Kidney (tissue), 14 donors: ENCODE data around the gene WAPL. TPM values are rescaled to one million over a fixed set of nuclear protein-coding genes. Genes with fewer than 3 reads are reported as not detected.

Experiments
- DNase-seq, 5 donors: peaks; one replicate each; pipeline ENCODE4 v3.0.0-alpha.2; 2013 to 2020
- FAIRE-seq: peaks from 2 replicates; lab custom pipeline; 2012; peaks lifted over from hg19 to GRCh38; lab: Jason Lieb, UNC
- H3K27ac ChIP-seq, 2 donors: one replicate each; pipeline ENCODE4 v1.7.0; 2013; ENCODE audit warnings: low read depth in 2 of 2, low read length in 2 of 2, inconsistent platforms in 1 of 2
- H3K27me3 ChIP-seq: one replicate; pipeline ENCODE4 v1.7.1; 2013; ENCODE audit warnings: low read length, inconsistent platforms; ENCODE audit not compliant: control insufficient read depth, insufficient read depth
- H3K36me3 ChIP-seq, 3 donors: one replicate each; pipeline versions ENCODE4 v1.7.0 to v1.7.1; 2013; ENCODE audit warnings: low read length in 3 of 3, control low read depth in 1 of 3, inconsistent platforms in 1 of 3; ENCODE audit not compliant: insufficient read depth in 3 of 3, control insufficient read depth in 2 of 3
- H3K4me1 ChIP-seq, 3 donors: one replicate each; pipeline versions ENCODE4 v1.7.0 to v1.7.1; 2013; ENCODE audit warnings: low read length in 3 of 3, inconsistent platforms in 1 of 3, low read depth in 1 of 3; ENCODE audit not compliant: control insufficient read depth in 2 of 3, insufficient read depth in 2 of 3
- H3K4me3 ChIP-seq, 3 donors: one replicate each; pipeline versions ENCODE4 v1.7.0 to v1.8.1; 2013; ENCODE audit warnings: low read length in 3 of 3, control low read depth in 1 of 3, inconsistent platforms in 1 of 3
- H3K9ac ChIP-seq, 3 donors: one replicate each; pipeline versions ENCODE4 v1.7.0 to v1.7.1; 2013; ENCODE audit warnings: low read length in 3 of 3, control low read depth in 1 of 3, inconsistent platforms in 1 of 3
- H3K9me3 ChIP-seq, 3 donors: one replicate each; pipeline versions ENCODE4 v1.7.0 to v1.7.1; 2013; ENCODE audit warnings: low read length in 3 of 3, control low read depth in 1 of 3, inconsistent platforms in 1 of 3; ENCODE audit not compliant: control insufficient read depth in 2 of 3, insufficient read depth in 1 of 3
- intact Hi-C: fragments of 100-400 bp; cut with DNase I; formaldehyde crosslinking; loops from one replicate; pipeline ENCODE4 v1.11.1; 2022
- polyA plus RNA-seq: library from polyadenylated mRNA; stranded (reverse); fragments of 350-450 nt; fragmentation: Illumina TruSeq; extraction: RNeasy Lipid Tissue Mini Kit (QIAGEN cat#74804); gene quantifications from one replicate; pipeline ENCODE4 v1.2.3, GENCODE V29; 2014; ENCODE audit warnings: low read depth, low replicate concordance; ENCODE audit not compliant: insufficient read depth
- total RNA-seq: library from RNA; stranded (reverse); fragmentation: NEBNext Ultra II Directional; extraction: Animal tissue kit (Norgen Biotek cat#: 25700); gene quantifications from one replicate; pipeline ENCODE4 v1.2.1, GENCODE V29; 2021
- TF ChIP-seq, protein P1 (sequence below): IDR thresholded peaks from 3 replicates; pipeline ENCODE4 v1.5.1; 2012; ENCODE audit warnings: mild to moderate bottlenecking, moderate library complexity, borderline replicate concordance; ENCODE audit not compliant: insufficient read depth; ENCODE audit errors: extremely low read depth
- donor health status: control.
- donor health status: control.
- donor health status: control.
- donor health status: control.
- donor health status: control.
- donor health status: DM: yes; HTN: yes; CAD: no.
- donor health status: Normal renal cell carcinoma (clear cell type).

WAPL gene
- total and polyA plus RNA-seq, 2 donors from 2014 or later = 17.6 to 34.7 TPM

DNA sequence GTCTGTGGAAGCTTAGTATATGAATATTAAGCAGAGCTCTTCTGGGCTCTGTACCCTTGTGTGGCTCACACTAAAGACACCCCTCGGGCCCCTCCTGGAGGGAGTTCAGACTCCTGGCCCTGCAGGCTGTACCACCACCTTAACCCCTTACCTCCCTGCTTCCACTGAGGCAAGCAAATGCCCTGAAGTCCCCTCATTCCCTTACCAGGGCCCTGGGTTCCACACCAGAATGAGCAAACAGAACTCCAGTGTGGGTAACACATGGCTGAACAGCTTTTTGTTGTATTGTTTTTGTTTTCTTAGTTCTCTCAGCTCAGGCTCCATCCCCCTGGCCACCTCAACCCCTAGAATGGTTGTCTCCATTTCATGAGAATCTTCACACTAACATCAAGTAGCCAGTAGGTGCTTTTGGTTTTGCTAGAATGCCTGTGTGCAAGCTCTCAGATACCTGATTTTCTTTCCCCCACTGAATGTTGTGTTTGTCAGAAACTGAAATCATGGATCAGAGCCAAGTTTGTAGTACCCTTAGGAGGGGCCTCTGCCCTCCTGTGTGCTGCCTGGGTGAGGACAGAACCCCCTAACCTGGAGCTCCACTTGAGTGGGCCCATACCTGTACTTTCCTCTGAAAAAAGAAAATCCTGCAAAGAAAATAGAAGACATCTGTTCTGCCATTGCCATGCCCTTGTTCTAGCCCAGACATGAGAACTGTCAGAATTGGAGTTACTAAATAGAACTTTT, 2.8 kb upstream of the WAPL start:
- Histone ChIP-seq H3K9me3 (no peaks in the 10 kb centered on the region), H3K27ac (no peak overlapping the region), H3K36me3 (no peaks in the 10 kb centered on the region), H3K4me1 (peaks cover 0 to 10% (median 7%) of the 10 kb centered on the region in 3 donors), H3K27me3 (no peaks in the 10 kb centered on the region), H3K9ac (no peak overlapping the region), H3K4me3 (no peak overlapping the region)
- FAIRE-seq (no peak), DNase-seq (no peak)
- intact Hi-C loops = no loop called here
- TF ChIP-seq, protein P1, sequence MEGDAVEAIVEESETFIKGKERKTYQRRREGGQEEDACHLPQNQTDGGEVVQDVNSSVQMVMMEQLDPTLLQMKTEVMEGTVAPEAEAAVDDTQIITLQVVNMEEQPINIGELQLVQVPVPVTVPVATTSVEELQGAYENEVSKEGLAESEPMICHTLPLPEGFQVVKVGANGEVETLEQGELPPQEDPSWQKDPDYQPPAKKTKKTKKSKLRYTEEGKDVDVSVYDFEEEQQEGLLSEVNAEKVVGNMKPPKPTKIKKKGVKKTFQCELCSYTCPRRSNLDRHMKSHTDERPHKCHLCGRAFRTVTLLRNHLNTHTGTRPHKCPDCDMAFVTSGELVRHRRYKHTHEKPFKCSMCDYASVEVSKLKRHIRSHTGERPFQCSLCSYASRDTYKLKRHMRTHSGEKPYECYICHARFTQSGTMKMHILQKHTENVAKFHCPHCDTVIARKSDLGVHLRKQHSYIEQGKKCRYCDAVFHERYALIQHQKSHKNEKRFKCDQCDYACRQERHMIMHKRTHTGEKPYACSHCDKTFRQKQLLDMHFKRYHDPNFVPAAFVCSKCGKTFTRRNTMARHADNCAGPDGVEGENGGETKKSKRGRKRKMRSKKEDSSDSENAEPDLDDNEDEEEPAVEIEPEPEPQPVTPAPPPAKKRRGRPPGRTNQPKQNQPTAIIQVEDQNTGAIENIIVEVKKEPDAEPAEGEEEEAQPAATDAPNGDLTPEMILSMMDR = no peak

DNA sequence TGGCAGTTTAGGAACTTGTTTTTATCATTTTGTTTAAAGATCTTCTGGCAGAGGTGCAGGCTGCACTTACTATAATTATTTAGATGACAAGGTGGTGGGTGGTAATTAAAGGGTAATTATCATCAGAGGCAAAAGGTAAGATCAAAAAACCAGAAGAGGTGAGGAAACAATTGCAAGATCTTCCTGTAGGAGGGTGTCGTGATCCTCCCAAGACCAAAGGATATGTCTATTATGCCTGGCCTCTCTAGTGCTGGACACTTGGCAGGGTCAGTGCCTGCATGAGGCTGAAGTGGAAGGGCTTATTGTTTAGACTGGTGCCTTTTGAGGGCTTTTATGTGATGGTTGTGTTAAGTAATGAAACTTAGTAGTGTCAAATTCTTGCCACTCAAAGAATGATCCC, 1.8 kb upstream of the WAPL start:
- no peak overlapping the region for H3K27ac ChIP-seq
- H3K9ac ChIP-seq = no peak overlapping the region
- H3K4me3 ChIP-seq = no peak overlapping the region
- H3K4me1 ChIP-seq = peaks cover 0 to 15% (median 9%) of the 10 kb centered on the region in 3 donors
- FAIRE-seq (no peak), DNase-seq (peak in 2 of 5 donors; percentile 13 to 40)
- no peaks in the 10 kb centered on the region for H3K9me3 ChIP-seq
- no peaks in the 10 kb centered on the region for H3K36me3 ChIP-seq
- intact Hi-C loops = no loop called here
- no peaks in the 10 kb centered on the region for H3K27me3 ChIP-seq
- TF ChIP-seq, protein P1 = peak; percentile 28

DNA sequence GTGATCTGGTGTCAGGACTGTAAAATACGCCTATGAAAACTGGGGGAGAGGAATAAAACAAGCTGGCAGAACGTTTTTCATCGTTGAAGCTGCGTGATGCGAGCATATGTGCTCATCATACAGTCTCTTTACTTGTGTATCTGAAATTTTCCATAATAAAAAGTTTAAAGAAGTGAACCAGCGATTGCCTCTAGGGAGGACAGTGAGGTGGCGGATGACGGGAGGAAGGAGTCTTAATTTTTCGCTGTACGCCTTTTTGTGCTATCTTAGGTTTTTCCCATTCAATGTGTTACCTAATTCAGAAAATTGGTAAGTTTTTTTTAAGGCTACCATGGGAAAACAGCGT, 891 bp upstream of the WAPL start:
- DNase-seq (peak in 2 of 5 donors; percentile 16 to 28), FAIRE-seq (no peak)
- H3K9me3 ChIP-seq = no peaks in the 10 kb centered on the region
- H3K36me3 ChIP-seq = no peaks in the 10 kb centered on the region
- peak overlapping the region in 1 of 2 donors; percentile 71 for H3K27ac ChIP-seq
- peaks cover 0 to 22% (median 9%) of the 10 kb centered on the region in 3 donors for H3K4me1 ChIP-seq
- peak overlapping the region; percentile 68 to 87 (median 85) for H3K4me3 ChIP-seq
- peak overlapping the region; percentile 8 to 65 (median 55) for H3K9ac ChIP-seq
- H3K27me3 ChIP-seq = no peaks in the 10 kb centered on the region
- TF ChIP-seq, protein P1 = no peak
- intact Hi-C loops = no loop called here
